Measurements from ENCODE around the gene GLRB.

Gene GLRB

DNA sequence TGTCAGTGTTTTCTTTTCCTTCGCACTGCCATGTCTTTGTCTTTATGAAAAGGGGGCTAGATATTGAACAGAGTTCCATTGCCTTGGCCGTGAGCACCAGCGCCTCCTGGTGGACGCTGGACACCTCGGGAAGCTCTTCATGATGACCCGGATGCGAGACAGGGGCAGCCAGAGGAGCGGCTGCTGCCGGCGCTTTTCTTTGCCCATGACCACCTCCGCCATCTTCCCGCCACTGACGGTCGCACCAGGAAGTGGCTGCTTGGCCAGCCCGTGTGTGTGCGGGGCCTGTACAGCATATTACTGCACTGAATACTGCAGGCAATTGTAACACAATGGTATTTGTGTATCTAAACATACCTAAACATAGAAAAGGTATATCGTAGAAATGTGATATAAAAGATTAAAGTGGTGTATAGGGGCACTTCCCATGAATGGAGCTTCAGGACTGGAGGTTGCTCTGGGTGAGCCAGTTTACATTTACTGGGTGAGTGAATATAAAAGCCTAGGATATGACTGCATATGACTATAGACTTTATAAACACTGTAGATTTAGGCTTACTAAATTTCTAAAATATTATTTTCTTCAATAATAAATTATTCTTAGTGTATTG lies 128.8 kb downstream of the GLRB start:
- Histone ChIP-seq H3K27me3 (replicated peaks) (no peaks in the 10 kb centered on the region), H3K4me3 (ENCODE audit: low read depth, low read length) (no peak overlapping the region), H3K27ac (no peak overlapping the region), H3K36me3 (replicated peaks) (no peaks in the 10 kb centered on the region)
- in situ Hi-C loops (cut with HindIII; ENCODE audit: low pct_ligation_motif_present, low sequenced_read_pairs), result no loop called here
- TF ChIP-seq, protein P1, sequence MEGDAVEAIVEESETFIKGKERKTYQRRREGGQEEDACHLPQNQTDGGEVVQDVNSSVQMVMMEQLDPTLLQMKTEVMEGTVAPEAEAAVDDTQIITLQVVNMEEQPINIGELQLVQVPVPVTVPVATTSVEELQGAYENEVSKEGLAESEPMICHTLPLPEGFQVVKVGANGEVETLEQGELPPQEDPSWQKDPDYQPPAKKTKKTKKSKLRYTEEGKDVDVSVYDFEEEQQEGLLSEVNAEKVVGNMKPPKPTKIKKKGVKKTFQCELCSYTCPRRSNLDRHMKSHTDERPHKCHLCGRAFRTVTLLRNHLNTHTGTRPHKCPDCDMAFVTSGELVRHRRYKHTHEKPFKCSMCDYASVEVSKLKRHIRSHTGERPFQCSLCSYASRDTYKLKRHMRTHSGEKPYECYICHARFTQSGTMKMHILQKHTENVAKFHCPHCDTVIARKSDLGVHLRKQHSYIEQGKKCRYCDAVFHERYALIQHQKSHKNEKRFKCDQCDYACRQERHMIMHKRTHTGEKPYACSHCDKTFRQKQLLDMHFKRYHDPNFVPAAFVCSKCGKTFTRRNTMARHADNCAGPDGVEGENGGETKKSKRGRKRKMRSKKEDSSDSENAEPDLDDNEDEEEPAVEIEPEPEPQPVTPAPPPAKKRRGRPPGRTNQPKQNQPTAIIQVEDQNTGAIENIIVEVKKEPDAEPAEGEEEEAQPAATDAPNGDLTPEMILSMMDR (IDR thresholded peaks at IDR 0.05; ENCODE audit: low read depth, low read length, missing control alignments), result peak; percentile 54
- no peak for DNase-seq

- Histone ChIP-seq H3K4me3 (ENCODE audit: low read depth, low read length) (no peak overlapping the region), H3K36me3 (replicated peaks) (no peaks in the 10 kb centered on the region), H3K27me3 (replicated peaks) (peaks cover 18% of the 10 kb centered on the region), H3K27ac (no peak overlapping the region)
- in situ Hi-C loops (cut with HindIII; ENCODE audit: low pct_ligation_motif_present, low sequenced_read_pairs), result no loop called here
- DNase-seq, result no peak
- TF ChIP-seq, protein P1 (IDR thresholded peaks at IDR 0.05; ENCODE audit: low read depth, low read length, missing control alignments), result peak; percentile 53
These were observed 141.8 kb downstream of the GLRB start for GRCh38 chr4:157217708-157218107.

DNA sequence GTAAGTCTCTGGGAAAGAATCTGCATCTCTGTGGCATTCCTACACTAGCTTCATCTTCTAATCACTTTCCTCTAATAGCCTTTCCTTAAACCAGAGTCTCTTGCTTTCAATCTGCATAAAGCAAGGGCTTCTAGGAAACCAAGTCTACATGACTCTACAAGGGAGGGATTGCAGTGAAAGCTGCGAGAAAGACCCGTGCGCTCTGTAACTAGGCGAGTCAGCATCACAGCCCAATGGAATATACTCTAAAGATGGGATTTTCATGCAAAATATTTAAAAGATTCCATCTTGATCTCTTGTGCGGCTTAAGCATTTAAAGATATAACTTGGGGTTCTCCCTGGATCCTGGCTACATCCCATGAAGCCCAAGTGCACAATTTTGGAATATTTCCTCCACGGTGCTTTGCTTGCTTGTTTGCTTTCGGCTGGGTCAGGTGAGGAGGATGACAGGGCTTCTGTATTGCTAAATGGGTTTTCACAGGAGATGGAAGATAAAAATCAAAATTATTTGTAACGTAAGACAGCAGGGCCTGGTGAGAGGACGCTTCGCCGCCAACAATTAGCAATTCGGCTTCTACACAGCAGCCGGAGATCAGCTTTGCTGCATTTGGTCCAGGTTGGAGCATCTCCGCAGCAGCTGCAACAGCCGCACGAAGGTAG lies 143.9 kb downstream of the GLRB start:
- Histone ChIP-seq H3K4me3 (ENCODE audit: low read depth, low read length) (peak overlapping the region; percentile 50), H3K27me3 (replicated peaks) (peaks cover 18% of the 10 kb centered on the region), H3K36me3 (replicated peaks) (no peaks in the 10 kb centered on the region), H3K27ac (no peak overlapping the region)
- TF ChIP-seq, protein P1 (IDR thresholded peaks at IDR 0.05; ENCODE audit: low read depth, low read length, missing control alignments), result no peak
- DNase-seq, result no peak
- in situ Hi-C loops (cut with HindIII; ENCODE audit: low pct_ligation_motif_present, low sequenced_read_pairs), result no loop called here

DNA sequence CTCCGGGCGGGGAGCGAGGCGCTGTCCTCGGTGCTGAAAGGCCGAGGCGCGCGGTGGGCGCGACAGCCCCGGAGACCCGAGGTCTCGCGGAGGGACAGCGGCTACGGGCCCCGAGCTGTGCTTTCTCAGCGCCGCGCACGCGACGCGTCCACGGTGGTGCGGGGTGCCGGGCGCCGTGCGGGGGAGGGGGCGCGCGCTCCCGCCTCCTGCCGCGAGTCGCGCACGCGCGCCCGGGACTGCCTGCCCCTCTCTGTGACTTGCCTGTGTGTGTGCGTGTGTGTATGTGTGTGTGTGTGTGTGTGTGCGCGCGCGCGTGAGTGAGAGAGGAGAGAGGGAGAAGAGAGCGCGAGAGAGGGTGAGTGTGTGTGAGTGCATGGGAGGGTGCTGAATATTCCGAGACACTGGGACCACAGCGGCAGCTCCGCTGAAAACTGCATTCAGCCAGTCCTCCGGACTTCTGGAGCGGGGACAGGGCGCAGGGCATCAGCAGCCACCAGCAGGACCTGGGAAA lies 144.5 kb downstream of the GLRB start, which contains the start of gene GRIA2:
Gene GRIA2, plus strand, starts transcription at position 358 of the 511 bp plus-strand sequence. CDS start 315 bp downstream, outside the sequence.
- TF ChIP-seq, protein P1 (IDR thresholded peaks at IDR 0.05; ENCODE audit: low read depth, low read length, missing control alignments), result no peak
- H3K36me3 ChIP-seq (replicated peaks), result no peaks in the 10 kb centered on the region
- H3K4me3 ChIP-seq (ENCODE audit: low read depth, low read length), result peak within 1 kb of the TSS; percentile 65
- peak; percentile 31 for DNase-seq
- in situ Hi-C loops (cut with HindIII; ENCODE audit: low pct_ligation_motif_present, low sequenced_read_pairs), result no loop called here
- peaks cover 18% of the 10 kb centered on the region for H3K27me3 ChIP-seq (replicated peaks)
- H3K27ac ChIP-seq, result no peak within 1 kb of the TSS

DNA sequence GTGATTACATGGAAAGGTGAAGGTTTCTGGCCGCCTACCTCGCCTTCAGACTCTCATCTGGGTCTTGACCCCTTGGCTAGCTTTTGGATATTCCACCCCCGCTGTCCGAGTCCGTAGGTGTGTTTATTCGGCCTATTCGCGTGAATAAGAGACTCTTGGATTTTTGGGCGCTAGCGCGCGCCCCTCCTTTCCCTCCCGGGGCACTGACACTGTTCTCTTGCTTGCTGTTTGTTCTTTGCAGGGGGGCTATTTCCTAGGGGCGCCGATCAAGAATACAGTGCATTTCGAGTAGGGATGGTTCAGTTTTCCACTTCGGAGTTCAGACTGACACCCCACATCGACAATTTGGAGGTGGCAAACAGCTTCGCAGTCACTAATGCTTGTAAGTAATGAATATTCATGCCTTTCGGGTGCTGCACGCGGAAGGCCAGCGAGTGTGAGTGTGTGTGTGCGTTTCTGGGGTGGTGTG lies 145.5 kb downstream of the GLRB start:
- in situ Hi-C loops (cut with HindIII; ENCODE audit: low pct_ligation_motif_present, low sequenced_read_pairs), result no loop called here
- TF ChIP-seq, protein P1 (IDR thresholded peaks at IDR 0.05; ENCODE audit: low read depth, low read length, missing control alignments), result no peak
- H3K36me3 ChIP-seq (replicated peaks), result no peaks in the 10 kb centered on the region
- DNase-seq, result no peak
- peaks cover 18% of the 10 kb centered on the region for H3K27me3 ChIP-seq (replicated peaks)
- peak overlapping the region; percentile 65 for H3K4me3 ChIP-seq (ENCODE audit: low read depth, low read length)
- no peak overlapping the region for H3K27ac ChIP-seq

Data from brain microvascular endothelial cell (primary cell).